Measurements from ENCODE around the gene ZBTB16.

ZBTB16 gene

DNA sequence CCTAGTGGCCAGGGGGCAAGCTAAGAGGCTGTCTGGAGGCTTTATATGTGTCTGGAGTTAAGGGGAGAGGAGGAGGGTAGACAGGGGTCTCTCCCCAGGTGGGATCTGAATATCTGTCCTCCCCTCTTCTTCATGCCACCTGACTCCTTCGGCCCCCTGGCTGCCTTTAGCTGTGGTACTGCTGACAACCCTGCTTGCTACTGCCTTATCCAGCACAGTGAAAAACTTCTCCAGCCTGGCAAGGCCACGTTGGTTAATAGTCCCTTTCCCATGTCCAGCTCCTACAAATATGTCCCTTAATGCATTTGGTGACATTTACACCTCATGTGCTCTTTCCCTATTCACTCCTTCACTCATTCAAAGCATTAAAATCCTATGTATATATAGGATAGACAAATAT, 194.3 kb downstream of the ZBTB16 start:
- DNase-seq (ENCODE audit: low read depth) = no peak
- no peak for TF ChIP-seq MYC (IDR thresholded peaks at IDR 0.05; ENCODE audit: low read depth, low read length)
- TF ChIP-seq POLR2A (IDR thresholded peaks at IDR 0.05; ENCODE audit: extremely low read depth, insufficient read length) = no peak
- TF ChIP-seq CTCF (IDR thresholded peaks at IDR 0.05; ENCODE audit: low read depth, low read length) = no peak
- TF ChIP-seq, protein P1, sequence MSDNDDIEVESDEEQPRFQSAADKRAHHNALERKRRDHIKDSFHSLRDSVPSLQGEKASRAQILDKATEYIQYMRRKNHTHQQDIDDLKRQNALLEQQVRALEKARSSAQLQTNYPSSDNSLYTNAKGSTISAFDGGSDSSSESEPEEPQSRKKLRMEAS (IDR thresholded peaks at IDR 0.05; ENCODE audit: low read depth, low read length) = no peak
- no peak overlapping the region for H3K4me3 ChIP-seq (ENCODE audit: low read depth, low read length)

DNA sequence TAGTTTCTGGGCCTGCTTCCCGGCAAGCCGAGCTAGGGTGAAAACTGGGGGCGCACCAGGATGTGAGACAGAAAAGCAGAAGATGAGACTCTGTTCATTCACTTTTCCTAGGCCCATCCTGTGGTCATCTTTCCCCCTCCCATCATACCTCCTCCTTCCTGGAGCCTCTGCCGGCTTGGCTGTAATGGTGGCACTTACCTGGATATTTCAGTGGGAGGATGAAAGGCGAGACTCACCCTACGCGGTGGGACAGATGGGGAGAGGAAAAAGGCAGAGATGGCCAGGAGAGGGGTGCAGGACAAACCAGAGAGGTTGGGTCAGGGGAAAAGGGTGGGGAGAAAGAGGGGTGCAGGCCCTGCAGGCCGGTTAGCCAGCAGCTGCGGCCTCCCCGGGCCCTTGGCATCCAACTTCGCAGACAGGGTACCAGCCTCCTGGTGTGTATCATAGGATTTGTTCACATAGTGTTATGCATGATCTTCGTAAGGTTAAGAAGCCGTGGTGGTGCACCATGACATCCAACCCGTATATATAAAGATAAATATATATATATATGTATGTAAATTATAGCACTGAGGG, 195.1 kb downstream of the ZBTB16 start:
- H3K4me3 ChIP-seq (ENCODE audit: low read depth, low read length) = no peak overlapping the region
- no peak for DNase-seq (ENCODE audit: low read depth)
- TF ChIP-seq POLR2A (IDR thresholded peaks at IDR 0.05; ENCODE audit: extremely low read depth, insufficient read length) = no peak
- TF ChIP-seq CTCF (IDR thresholded peaks at IDR 0.05; ENCODE audit: low read depth, low read length) = no peak
- TF ChIP-seq, protein P1 (IDR thresholded peaks at IDR 0.05; ENCODE audit: low read depth, low read length) = no peak
- no peak for TF ChIP-seq MYC (IDR thresholded peaks at IDR 0.05; ENCODE audit: low read depth, low read length)

GRCh38 chr11:114255289-114255688, 195.8 kb downstream of the ZBTB16 start:
- TF ChIP-seq, protein P1 (IDR thresholded peaks at IDR 0.05; ENCODE audit: low read depth, low read length) = no peak
- TF ChIP-seq MYC (IDR thresholded peaks at IDR 0.05; ENCODE audit: low read depth, low read length) (no peak), POLR2A (IDR thresholded peaks at IDR 0.05; ENCODE audit: extremely low read depth, insufficient read length) (no peak), CTCF (IDR thresholded peaks at IDR 0.05; ENCODE audit: low read depth, low read length) (no peak)
- H3K4me3 ChIP-seq (ENCODE audit: low read depth, low read length) = no peak overlapping the region
- no peak for DNase-seq (ENCODE audit: low read depth)

DNA sequence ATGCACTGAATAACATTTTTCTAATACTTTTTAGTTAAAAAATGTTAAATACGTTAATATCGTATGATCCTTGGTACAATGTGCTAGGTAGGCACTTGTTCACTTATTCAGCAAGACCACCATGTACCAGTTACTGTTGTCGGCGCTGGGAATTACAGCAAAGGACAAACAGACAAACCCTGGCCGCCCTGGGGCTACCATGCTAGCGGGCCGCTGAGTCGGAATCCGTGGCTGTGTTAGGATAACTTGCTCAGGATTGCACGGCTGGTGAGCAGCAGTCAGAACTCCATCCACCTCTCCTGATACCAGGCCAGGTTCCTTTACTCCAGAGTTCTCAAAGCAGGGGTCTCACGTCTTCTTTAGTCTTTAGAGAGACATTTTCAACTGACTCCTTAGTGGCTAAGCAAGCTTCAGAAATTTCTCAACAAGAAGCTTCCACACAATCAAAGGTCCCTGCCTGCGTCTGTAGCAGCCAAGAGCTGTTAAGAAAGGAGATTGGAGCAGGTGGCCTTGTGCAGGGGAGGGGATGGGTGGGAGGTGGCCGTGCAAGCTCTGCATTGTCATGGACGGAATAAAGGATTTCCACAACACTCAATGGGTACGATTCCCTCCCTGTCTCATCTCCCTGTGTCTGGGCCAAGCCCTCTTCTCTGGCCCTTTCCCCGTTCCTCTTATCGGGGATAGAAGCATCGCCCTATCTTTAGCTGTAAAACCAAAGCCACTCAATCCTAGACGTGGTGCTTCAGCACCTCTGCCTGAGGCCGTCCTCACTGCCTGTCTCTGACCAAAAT, 196.9 kb downstream of the ZBTB16 start:
- DNase-seq (ENCODE audit: low read depth) = no peak
- no peak for TF ChIP-seq MYC (IDR thresholded peaks at IDR 0.05; ENCODE audit: low read depth, low read length)
- TF ChIP-seq, protein P1 (IDR thresholded peaks at IDR 0.05; ENCODE audit: low read depth, low read length) = no peak
- no peak for TF ChIP-seq CTCF (IDR thresholded peaks at IDR 0.05; ENCODE audit: low read depth, low read length)
- TF ChIP-seq POLR2A (IDR thresholded peaks at IDR 0.05; ENCODE audit: extremely low read depth, insufficient read length) = no peak
- no peak overlapping the region for H3K4me3 ChIP-seq (ENCODE audit: low read depth, low read length)

- DNase-seq (ENCODE audit: low read depth) = no peak
- TF ChIP-seq, protein P1 (IDR thresholded peaks at IDR 0.05; ENCODE audit: low read depth, low read length) = no peak
- no peak for TF ChIP-seq CTCF (IDR thresholded peaks at IDR 0.05; ENCODE audit: low read depth, low read length)
- TF ChIP-seq POLR2A (IDR thresholded peaks at IDR 0.05; ENCODE audit: extremely low read depth, insufficient read length) = no peak
- TF ChIP-seq MYC (IDR thresholded peaks at IDR 0.05; ENCODE audit: low read depth, low read length) = no peak
- H3K4me3 ChIP-seq (ENCODE audit: low read depth, low read length) = no peak overlapping the region
Observed at GRCh38 chr11:114256967-114257286, 197.4 kb downstream of the ZBTB16 start.

Measured in NB4 (cell line).